ENCODE data around the gene FADS6. TPM values are rescaled to one million over a fixed set of nuclear protein-coding genes. Genes with fewer than 3 reads are reported as not detected.
A peak's percentile ranks its signal among the peaks of the same experiment; 100 is the strongest.

FADS6 gene
- total and polyA plus RNA-seq, 2 of the 13 experiments (the other 11 are each of a cell fraction or from before 2014, with no cell fraction given) = 0.11 TPM

DNA sequence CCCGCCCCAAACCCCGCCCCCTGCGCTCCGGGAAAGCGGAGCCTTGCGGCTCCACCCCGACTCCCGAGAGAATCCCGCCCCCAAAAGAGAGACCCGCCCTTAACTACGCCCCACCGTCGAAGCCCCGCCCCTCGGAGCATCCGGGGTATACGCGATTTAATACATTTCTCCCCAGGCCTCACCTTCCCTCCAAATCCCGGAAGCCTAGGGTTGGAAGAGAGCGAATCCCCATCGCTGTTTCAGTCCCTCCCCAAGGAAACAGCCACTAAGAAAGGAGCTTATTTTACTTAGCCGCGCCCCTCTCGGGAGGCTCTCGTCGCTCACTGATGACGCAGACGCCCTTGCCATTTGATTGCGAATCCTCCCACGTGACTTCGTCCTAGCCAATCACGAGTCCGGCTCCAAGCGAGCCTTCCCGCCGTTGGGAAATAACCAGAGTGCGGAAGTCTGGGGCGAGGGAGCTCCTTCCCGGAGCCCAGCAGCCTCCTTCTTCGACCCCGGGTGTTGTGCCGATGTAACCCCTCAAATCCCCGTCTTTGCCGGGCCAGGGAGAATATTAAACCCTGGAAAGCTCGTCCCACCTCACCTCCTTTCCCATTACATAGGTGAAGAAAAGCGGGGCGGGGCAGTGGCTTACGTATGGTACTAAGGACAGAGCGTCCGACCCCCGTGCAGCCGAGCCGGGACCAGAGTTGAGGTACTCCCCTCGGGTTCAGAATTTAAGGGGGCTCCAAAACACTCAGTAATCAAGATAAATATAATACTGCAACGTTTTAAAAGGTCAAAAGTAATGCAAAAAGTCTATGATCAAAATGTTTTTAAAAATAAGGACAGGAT is 20.2 kb downstream of the FADS6 start (continued):
- TF ChIP-seq ZNF569 (CRISPR knock-in tag; IDR thresholded peaks at IDR 0.05; ENCODE audit: borderline replicate concordance) = 0 out of 2 replicates have a peak, but pooled peaks have one; percentile 29
- TF ChIP-seq, protein P1, sequence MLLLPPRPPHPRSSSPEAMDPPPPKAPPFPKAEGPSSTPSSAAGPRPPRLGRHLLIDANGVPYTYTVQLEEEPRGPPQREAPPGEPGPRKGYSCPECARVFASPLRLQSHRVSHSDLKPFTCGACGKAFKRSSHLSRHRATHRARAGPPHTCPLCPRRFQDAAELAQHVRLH (CRISPR knock-in tag; IDR thresholded peaks at IDR 0.05; ENCODE audit: borderline replicate concordance, low read depth) = peak; percentile 56; the same call in 1 of the 2 replicates
- peak; percentile 70; the same call in 1 of the 2 replicates for TF ChIP-seq NKX3-1 (CRISPR knock-in tag; IDR thresholded peaks at IDR 0.05)
- TF ChIP-seq ZNF510 (CRISPR knock-in tag; IDR thresholded peaks at IDR 0.05; ENCODE audit: low read depth) = no peak
- peak; percentile 19; the same call in 1 of the 2 replicates for TF ChIP-seq YEATS4 (CRISPR knock-in tag; IDR thresholded peaks at IDR 0.05; ENCODE audit: borderline replicate concordance)
- peak; percentile 96 for TF ChIP-seq YEATS2 (CRISPR knock-in tag; IDR thresholded peaks at IDR 0.05; ENCODE audit: borderline replicate concordance)
- TF ChIP-seq SALL1 (CRISPR knock-in tag; IDR thresholded peaks at IDR 0.05) = peak; percentile 73
- no peak for TF ChIP-seq ZNF44 (CRISPR knock-in tag; IDR thresholded peaks at IDR 0.05)
- peak; percentile 49; the same call in 1 of the 2 replicates for TF ChIP-seq SNAI1 (CRISPR knock-in tag; IDR thresholded peaks at IDR 0.05; ENCODE audit: borderline replicate concordance)
- TF ChIP-seq KDM5A (IDR thresholded peaks at IDR 0.05; ENCODE audit: borderline replicate concordance, low read length) = peak; percentile 96
- TF ChIP-seq SMC3 (IDR thresholded peaks at IDR 0.05; ENCODE audit: low read length) = no peak; the same call in 1 of the 2 replicates
- TF ChIP-seq CCAR2 (optimal IDR thresholded peaks at IDR 0.05; ENCODE audit: low read depth, low read length) = no peak
- TF ChIP-seq KLF6 (CRISPR knock-in tag; IDR thresholded peaks at IDR 0.05) = peak; percentile 59; the same call in 1 of the 2 replicates
- TF ChIP-seq ZNF530 (CRISPR knock-in tag; IDR thresholded peaks at IDR 0.05; ENCODE audit: low read depth) = no peak
- TF ChIP-seq TGIF2 (CRISPR knock-in tag; IDR thresholded peaks at IDR 0.05) = peak; percentile 69; the same call in 1 of the 2 replicates
- no peak for TF ChIP-seq ZNF430 (CRISPR knock-in tag; IDR thresholded peaks at IDR 0.05)
- TF ChIP-seq CAMTA2 (CRISPR knock-in tag; IDR thresholded peaks at IDR 0.05; ENCODE audit: borderline replicate concordance) = peak; percentile 23; the same call in 1 of the 2 replicates
- TF ChIP-seq ZNF230 (CRISPR knock-in tag; IDR thresholded peaks at IDR 0.05) = no peak
- peak; percentile 99 for TF ChIP-seq ELF1 (CRISPR knock-in tag; IDR thresholded peaks at IDR 0.05)
- peak; percentile 47 for TF ChIP-seq ZNF781 (CRISPR knock-in tag; IDR thresholded peaks at IDR 0.05; ENCODE audit: borderline replicate concordance, not compliant biosample characterization)
- TF ChIP-seq, protein P2, sequence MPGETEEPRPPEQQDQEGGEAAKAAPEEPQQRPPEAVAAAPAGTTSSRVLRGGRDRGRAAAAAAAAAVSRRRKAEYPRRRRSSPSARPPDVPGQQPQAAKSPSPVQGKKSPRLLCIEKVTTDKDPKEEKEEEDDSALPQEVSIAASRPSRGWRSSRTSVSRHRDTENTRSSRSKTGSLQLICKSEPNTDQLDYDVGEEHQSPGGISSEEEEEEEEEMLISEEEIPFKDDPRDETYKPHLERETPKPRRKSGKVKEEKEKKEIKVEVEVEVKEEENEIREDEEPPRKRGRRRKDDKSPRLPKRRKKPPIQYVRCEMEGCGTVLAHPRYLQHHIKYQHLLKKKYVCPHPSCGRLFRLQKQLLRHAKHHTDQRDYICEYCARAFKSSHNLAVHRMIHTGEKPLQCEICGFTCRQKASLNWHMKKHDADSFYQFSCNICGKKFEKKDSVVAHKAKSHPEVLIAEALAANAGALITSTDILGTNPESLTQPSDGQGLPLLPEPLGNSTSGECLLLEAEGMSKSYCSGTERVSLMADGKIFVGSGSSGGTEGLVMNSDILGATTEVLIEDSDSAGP (CRISPR knock-in tag; IDR thresholded peaks at IDR 0.05; ENCODE audit: borderline replicate concordance) = peak; percentile 57; the same call in 1 of the 2 replicates
- TF ChIP-seq ZMYM4 (CRISPR knock-in tag; IDR thresholded peaks at IDR 0.05) = peak; percentile 97
- peak; percentile 19; the same call in 1 of the 2 replicates for TF ChIP-seq NFKB2 (CRISPR knock-in tag; IDR thresholded peaks at IDR 0.05; ENCODE audit: borderline replicate concordance)
- TF ChIP-seq USF2 (IDR thresholded peaks at IDR 0.05; ENCODE audit: low read depth, low read length) = peak; percentile 99
- peak; percentile 99 for TF ChIP-seq USF2 (CRISPR knock-in tag; IDR thresholded peaks at IDR 0.05; ENCODE audit: borderline replicate concordance)
- TF ChIP-seq, protein P3, sequence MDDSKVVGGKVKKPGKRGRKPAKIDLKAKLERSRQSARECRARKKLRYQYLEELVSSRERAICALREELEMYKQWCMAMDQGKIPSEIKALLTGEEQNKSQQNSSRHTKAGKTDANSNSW (CRISPR knock-in tag; IDR thresholded peaks at IDR 0.05; ENCODE audit: borderline replicate concordance) = 0 out of 2 replicates have a peak, but pooled peaks have one; percentile 4
